ENCODE measurements around the gene FGF6. TPM values are rescaled to one million over a fixed set of nuclear protein-coding genes. Genes with fewer than 3 reads are reported as not detected.

FGF6 gene
- total and polyA plus RNA-seq, 10 donors = not detected

- intact Hi-C loops (cut with DNase I; ENCODE audit: low total_unique reads) = no loop called here
- Histone ChIP-seq H3K9me3 (peaks cover 0 to 23% (median 10%) of the 10 kb centered on the region in 8 donors), H3K4me3 (no peak overlapping the region), H3K27ac (no peak overlapping the region), H3K36me3 (no peaks in the 10 kb centered on the region), H3K27me3 (replicated peaks in 1 of 7) (peaks cover 0 to 4% (median 0%) of the 10 kb centered on the region in 7 donors), H3K4me1 (no peaks in the 10 kb centered on the region)
- WGBS, 5 donors = 79 to 91% (median 81%) methylated on average over 4 of the region's 4 CpGs
- no peak for DNase-seq
- TF ChIP-seq POLR2AphosphoS5 (IDR thresholded peaks at IDR 0.05) = no peak
- no peak for TF ChIP-seq POLR2A (IDR thresholded peaks at IDR 0.05)
- TF ChIP-seq CTCF (IDR thresholded peaks at IDR 0.05 in 8 of 11, conservative IDR thresholded peaks at IDR 0.05 in 3 of 11) = no peak
Measured at GRCh38 chr12:4454315-4454860, 8.8 kb upstream of the FGF6 start.

GRCh38 chr12:4451694-4452093 is 6.1 kb upstream of the FGF6 start:
- no peak overlapping the region for H3K4me3 ChIP-seq
- H3K27ac ChIP-seq = no peak overlapping the region
- no peak for DNase-seq
- TF ChIP-seq POLR2AphosphoS5 (IDR thresholded peaks at IDR 0.05) (no peak), POLR2A (IDR thresholded peaks at IDR 0.05) (no peak), CTCF (IDR thresholded peaks at IDR 0.05 in 8 of 11, conservative IDR thresholded peaks at IDR 0.05 in 3 of 11) (no peak)
- no peaks in the 10 kb centered on the region for H3K36me3 ChIP-seq
- H3K9me3 ChIP-seq = peaks cover 0 to 23% (median 10%) of the 10 kb centered on the region in 8 donors
- peaks cover 0 to 4% (median 0%) of the 10 kb centered on the region in 7 donors for H3K27me3 ChIP-seq (replicated peaks in 1 of 7)
- 63 to 74% (median 69%) methylated on average over 7 of the region's 7 CpGs for WGBS, 5 donors
- H3K4me1 ChIP-seq = no peaks in the 10 kb centered on the region
- intact Hi-C loops (cut with DNase I; ENCODE audit: low total_unique reads) = no loop called here

GRCh38 chr12:4450551-4451112 is 5.0 kb upstream of the FGF6 start:
- Histone ChIP-seq H3K27me3 (replicated peaks in 1 of 7) (peaks cover 0 to 4% (median 0%) of the 10 kb centered on the region in 7 donors), H3K27ac (no peak overlapping the region), H3K4me3 (no peak overlapping the region), H3K36me3 (no peaks in the 10 kb centered on the region), H3K9me3 (peaks cover 0 to 23% (median 10%) of the 10 kb centered on the region in 8 donors), H3K4me1 (no peaks in the 10 kb centered on the region)
- intact Hi-C loops (cut with DNase I; ENCODE audit: low total_unique reads) = no loop called here
- DNase-seq = no peak
- TF ChIP-seq POLR2A (IDR thresholded peaks at IDR 0.05) (no peak), CTCF (IDR thresholded peaks at IDR 0.05 in 8 of 11, conservative IDR thresholded peaks at IDR 0.05 in 3 of 11) (no peak), POLR2AphosphoS5 (IDR thresholded peaks at IDR 0.05) (no peak)
- WGBS, 5 donors = 63 to 84% (median 74%) methylated on average over 9 of the region's 9 CpGs

- TF ChIP-seq CTCF (IDR thresholded peaks at IDR 0.05 in 8 of 11, conservative IDR thresholded peaks at IDR 0.05 in 3 of 11) (no peak), POLR2AphosphoS5 (IDR thresholded peaks at IDR 0.05) (no peak)
- intact Hi-C loops (cut with DNase I; ENCODE audit: low total_unique reads) = no loop called here
- DNase-seq = no peak
Measured at GRCh38 chr12:4449851-4450221, 4.2 kb upstream of the FGF6 start.

More at GRCh38 chr12:4449851-4450221, 4.2 kb upstream of the FGF6 start:
- Histone ChIP-seq H3K27me3 (replicated peaks in 1 of 7) (peaks cover 0 to 4% (median 0%) of the 10 kb centered on the region in 7 donors), H3K36me3 (no peaks in the 10 kb centered on the region), H3K4me3 (no peak overlapping the region), H3K9me3 (peaks cover 0 to 23% (median 10%) of the 10 kb centered on the region in 8 donors), H3K4me1 (no peaks in the 10 kb centered on the region), H3K27ac (no peak overlapping the region)
- WGBS, 5 donors = 42 to 52% (median 52%) methylated on average over 4 of the region's 4 CpGs

Data from spleen (tissue), 11 donors.